Type B pancreatic cell (in vitro differentiated cells): ENCODE results near the gene CCDC86. TPM values are rescaled to one million over a fixed set of nuclear protein-coding genes. Genes with fewer than 3 reads are reported as not detected.

Experiments used
- DNase-seq: peaks from one replicate; pipeline ENCODE4 v3.0.0; 2021; ENCODE audit warnings: mixed read lengths; ENCODE audit not compliant: unreplicated experiment; ENCODE audit errors: extremely low spot score
- H3K27ac Mint-ChIP-seq: 2 replicates; pipeline ENCODE4 v1.8.0; 2021; ENCODE audit warnings: mild to moderate bottlenecking, mixed read lengths
- H3K27me3 Mint-ChIP-seq: 2 replicates; pipeline ENCODE4 v1.8.0; 2021; ENCODE audit warnings: mixed read lengths
- H3K36me3 Mint-ChIP-seq: 2 replicates; pipeline ENCODE4 v1.8.0; 2021; ENCODE audit warnings: mixed read lengths
- H3K4me1 Mint-ChIP-seq: one replicate; pipeline ENCODE4 v1.8.0; 2021; ENCODE audit warnings: mixed read lengths; ENCODE audit not compliant: unreplicated experiment
- H3K4me3 Mint-ChIP-seq: 2 replicates; pipeline ENCODE4 v1.8.0; 2021; ENCODE audit warnings: mild to moderate bottlenecking, mixed read lengths
- H3K9me3 Mint-ChIP-seq: 2 replicates; pipeline ENCODE4 v1.8.0; 2021; ENCODE audit warnings: mixed read lengths
- total RNA-seq: library from RNA; stranded (reverse); gene quantifications from 2 replicates; pipeline ENCODE4 v1.2.1, GENCODE V29; 2021; ENCODE audit warnings: low replicate concordance
- TF ChIP-seq, protein P1 (sequence below): fragments of 200-600 bp; sonication (generic); conservative IDR thresholded peaks from 2 replicates; pipeline ENCODE4 v1.5.0; 2021; ENCODE audit warnings: antibody characterized with exemption, mild to moderate bottlenecking

CCDC86 gene
- total RNA-seq, 1 donor from 2014 or later: 31.1 TPM

DNA sequence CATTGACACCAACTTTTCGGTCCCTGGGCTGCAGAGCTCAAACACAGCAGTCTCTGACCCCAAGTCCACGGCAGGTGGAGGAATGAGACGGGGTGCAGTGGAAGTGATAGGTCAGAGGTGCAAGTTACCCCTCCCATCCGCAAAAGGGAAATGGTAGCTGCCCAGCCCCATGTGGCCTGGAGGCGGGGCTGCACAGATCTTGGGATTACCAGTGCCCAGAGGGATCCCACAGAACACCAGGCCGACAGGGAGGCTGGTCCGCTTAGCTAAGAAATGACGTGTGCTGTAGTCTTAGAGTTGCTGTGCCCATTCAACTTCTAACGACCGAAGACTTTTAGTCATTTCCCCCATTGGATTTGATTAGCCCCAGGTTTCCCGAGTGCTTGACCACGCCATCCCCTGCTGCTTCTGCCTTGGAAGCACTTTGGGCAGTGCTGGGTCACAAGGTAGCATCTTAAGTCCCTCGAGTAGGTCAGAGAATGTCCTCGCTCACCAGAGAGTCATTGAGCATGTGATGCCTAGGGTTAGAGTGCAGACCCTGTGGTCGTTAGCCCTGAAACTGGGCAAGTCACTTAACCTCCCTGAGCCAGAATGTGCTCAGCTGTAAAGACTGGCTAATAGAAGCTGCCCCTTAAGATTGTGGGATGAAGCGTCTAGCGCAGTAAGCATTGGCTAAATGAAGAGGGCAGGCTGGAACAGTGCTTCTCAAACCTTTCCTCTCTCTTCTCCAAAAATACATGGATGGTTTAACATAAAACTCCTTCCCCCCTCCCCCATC is 9.6 kb downstream of the CCDC86 start:
- DNase-seq: no peak
- Mint-ChIP-seq H3K4me3 (no peak overlapping the region), H3K4me1 (peaks cover 12% of the 10 kb centered on the region), H3K36me3 (peaks cover 11% of the 10 kb centered on the region), H3K27ac (no peak overlapping the region), H3K9me3 (no peaks in the 10 kb centered on the region), H3K27me3 (peaks cover 3% of the 10 kb centered on the region)
- TF ChIP-seq, protein P1, sequence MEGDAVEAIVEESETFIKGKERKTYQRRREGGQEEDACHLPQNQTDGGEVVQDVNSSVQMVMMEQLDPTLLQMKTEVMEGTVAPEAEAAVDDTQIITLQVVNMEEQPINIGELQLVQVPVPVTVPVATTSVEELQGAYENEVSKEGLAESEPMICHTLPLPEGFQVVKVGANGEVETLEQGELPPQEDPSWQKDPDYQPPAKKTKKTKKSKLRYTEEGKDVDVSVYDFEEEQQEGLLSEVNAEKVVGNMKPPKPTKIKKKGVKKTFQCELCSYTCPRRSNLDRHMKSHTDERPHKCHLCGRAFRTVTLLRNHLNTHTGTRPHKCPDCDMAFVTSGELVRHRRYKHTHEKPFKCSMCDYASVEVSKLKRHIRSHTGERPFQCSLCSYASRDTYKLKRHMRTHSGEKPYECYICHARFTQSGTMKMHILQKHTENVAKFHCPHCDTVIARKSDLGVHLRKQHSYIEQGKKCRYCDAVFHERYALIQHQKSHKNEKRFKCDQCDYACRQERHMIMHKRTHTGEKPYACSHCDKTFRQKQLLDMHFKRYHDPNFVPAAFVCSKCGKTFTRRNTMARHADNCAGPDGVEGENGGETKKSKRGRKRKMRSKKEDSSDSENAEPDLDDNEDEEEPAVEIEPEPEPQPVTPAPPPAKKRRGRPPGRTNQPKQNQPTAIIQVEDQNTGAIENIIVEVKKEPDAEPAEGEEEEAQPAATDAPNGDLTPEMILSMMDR: no peak

DNA sequence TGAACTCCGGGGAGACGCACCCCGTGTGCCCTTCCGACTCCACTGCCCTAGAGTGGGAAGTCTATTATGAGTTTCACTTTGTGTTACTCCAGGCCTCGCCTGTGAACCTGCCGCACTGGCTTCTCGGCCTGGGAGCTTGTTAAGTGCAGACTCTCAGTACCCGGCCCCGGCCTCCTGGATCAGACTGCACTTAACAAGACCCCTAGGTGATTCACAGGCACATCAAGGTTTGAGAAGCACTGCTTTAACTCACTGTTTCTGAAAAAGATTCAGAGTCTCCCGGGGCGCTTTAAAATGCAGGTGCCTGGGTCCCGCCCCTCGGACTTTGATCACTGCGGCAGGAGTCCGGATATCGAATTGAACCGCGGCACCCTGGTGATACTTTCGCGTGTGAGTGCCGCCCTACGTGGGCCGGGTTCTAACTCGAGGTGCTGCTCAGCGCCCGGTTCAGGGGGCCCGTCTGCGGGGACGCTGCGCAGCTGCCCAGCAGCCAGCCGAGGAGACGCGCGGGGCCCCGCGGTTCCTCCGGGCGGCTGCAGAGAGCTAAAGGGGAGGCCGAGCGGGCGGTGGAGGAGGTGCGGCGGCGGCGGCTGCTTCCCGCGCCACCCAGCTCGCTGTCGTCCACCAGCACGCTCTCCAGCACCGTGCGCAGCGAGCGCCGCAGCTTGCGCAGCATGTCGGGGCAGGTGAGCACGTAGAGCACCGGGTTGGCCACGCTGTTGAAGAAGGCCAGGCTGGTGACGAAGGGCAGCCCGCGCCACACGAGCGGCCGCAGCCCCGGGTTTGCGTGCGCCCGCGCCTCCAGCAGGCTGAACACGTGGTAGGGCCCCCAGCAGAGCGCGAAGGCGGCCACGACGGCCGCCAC is 10.4 kb downstream of the CCDC86 start:
- Mint-ChIP-seq H3K36me3 (peaks cover 11% of the 10 kb centered on the region), H3K4me3 (no peak overlapping the region), H3K27ac (no peak overlapping the region), H3K9me3 (no peaks in the 10 kb centered on the region), H3K4me1 (peaks cover 12% of the 10 kb centered on the region), H3K27me3 (peaks cover 3% of the 10 kb centered on the region)
- TF ChIP-seq, protein P1: no peak
- DNase-seq: no peak

DNA sequence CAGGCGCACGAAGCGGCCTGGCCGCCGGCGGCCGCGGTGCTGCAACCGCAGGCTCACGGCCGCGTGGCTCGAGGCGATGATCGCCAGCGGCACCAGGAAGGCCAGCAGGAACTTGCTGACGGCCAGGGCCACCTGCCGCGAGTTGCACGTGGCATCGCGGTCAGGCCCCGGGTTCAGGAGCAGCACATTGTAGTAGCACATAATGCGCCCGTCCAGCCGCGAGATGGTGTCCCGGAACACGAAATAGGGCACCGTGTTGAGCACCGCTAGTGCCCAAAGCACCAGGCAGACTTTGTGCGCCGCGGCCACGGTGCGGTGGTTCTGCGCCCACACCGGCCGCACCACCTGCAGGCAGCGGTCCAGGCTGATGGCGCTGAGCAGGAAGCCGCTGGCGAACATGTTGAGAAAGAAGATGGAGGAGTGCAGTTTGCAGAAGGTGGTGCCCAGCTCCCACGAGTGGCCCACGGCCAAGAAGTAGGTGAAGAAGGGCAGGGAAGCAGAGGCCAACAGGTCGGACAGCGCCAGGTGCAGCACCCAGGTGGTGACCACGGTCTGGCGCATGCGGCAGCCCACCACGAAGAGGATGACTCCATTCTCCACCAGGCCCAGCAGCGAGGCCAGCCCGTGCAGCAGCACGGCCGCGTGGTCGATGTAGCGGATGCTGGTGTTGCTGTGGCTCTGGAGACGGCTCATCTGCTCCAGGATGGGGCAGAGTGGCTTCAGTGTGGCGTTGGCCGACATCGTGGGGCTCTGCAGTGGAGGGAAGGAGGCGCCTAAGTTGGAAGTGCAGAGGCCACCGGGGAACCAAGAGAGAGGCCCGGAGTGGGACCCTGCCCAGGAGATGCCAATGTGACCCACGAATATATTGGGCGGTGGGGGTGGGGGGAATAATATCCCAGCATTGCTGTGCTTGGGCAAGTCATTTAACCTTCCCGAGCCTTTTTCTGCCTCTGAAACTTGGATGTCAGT is 11.4 kb downstream of the CCDC86 start:
- TF ChIP-seq, protein P1: no peak
- H3K9me3 Mint-ChIP-seq: no peaks in the 10 kb centered on the region
- H3K27ac Mint-ChIP-seq: no peak overlapping the region
- peaks cover 16% of the 10 kb centered on the region for H3K4me1 Mint-ChIP-seq
- peaks cover 3% of the 10 kb centered on the region for H3K27me3 Mint-ChIP-seq
- DNase-seq: no peak
- H3K36me3 Mint-ChIP-seq: peaks cover 11% of the 10 kb centered on the region
- H3K4me3 Mint-ChIP-seq: no peak overlapping the region

DNA sequence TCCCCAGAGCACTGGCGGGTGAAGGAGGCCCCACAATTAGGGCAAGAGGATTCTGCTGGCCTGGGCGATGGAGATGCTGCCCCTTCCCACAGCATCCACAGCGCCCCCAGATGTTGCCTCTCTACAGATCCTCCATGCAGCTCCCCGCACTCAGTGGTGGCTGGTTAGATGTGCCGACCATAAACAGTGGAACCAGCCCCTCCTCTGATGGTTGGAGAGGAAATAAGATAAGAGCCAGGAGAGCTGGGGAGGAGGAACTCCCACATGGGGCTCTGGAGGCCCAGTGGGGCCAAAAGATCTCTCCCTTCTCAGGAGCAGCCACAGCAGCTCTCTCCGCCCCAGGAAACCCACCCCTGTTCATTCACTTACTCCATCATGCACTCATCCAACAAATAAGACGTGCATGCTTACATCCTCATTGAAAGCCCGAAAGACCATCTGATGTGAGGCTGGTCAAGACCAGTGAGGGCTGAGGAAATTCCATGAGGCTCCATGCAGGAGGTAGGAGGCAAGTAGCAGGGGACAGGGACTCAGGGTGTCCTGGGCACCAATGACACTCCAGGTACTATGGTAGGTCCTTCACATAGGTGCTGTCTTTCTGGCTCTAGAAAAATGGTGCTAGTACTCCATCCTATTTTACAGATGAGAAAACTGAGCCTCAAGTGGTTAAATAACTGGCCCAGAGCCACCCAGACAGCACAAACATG is 12.4 kb downstream of the CCDC86 start:
- H3K36me3 Mint-ChIP-seq: peaks cover 11% of the 10 kb centered on the region
- no peaks in the 10 kb centered on the region for H3K9me3 Mint-ChIP-seq
- no peak overlapping the region for H3K4me3 Mint-ChIP-seq
- DNase-seq: no peak
- no peak overlapping the region for H3K27ac Mint-ChIP-seq
- peaks cover 23% of the 10 kb centered on the region for H3K4me1 Mint-ChIP-seq
- TF ChIP-seq, protein P1: no peak
- H3K27me3 Mint-ChIP-seq: peaks cover 3% of the 10 kb centered on the region
